Iris pigment epithelial cell (primary cell): ENCODE results near the gene SCAF8.
"Not testable (repeated sequence)": the region's sequence is repeated elsewhere in the genome, so short reads cannot be mapped to it uniquely, and the experiment has no call there.

ENCODE experiments used
- DNase-seq: peaks from one replicate; pipeline ENCODE4 v3.0.0-alpha.2; 2011; ENCODE audit warnings: low read depth

The SCAF8 gene

DNA sequence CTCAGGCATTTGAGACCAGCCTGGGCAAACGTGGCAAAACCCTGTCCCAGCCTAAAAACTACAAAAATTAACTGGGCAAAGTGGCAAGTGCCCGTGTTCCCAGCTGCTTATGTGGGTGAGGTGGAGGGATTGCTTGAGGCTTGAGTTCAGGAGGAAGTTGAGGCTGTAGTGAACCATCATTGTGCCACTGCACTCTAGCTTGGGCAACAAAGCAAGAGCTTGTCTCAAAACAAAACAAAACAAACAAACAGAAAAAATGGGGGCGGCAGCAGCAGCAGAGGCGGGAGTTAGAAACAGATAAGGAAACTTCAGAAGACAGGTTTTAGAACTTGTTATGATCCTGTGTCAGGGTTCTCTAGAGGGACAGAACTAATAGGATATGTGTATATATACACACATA lies 49.0 kb downstream of the SCAF8 start:
- DNase-seq = no peak

DNA sequence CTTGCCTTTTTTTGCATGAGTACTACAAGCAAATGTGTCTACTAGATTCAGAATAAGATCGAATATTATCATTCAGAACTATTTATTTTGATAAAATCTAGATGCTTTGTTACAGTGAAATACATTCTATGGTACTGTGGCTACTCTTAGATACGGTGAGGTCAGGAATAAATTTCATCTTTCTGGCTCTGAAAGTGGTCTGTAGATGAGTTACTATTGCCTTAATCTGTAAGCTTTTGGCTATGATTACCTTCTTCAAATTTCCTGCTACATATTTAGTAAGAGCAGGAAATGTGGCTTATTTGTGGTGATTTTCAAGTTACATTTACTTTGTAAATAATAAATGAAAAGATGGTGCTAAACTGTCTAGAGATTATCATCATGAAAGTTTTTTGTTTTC lies 50.0 kb downstream of the SCAF8 start:
- no peak for DNase-seq

DNA sequence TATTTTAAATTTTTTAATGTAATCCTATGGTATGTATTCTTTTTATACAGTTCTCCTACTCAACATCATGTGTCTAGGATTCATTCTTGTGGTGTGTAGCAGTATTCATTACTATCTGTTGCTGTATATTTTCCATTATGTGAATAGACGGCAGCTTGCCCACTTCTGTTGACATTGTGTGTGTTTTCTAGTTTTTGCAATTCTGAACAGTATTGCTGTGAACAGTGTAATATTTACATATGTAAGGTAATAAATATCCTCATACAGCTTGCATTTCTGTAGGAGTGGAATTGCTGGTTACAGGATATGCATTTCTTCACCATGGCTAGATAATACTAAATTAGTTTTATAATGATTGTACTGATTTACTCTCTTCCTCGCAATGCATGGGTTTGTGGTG lies 51.9 kb downstream of the SCAF8 start:
- DNase-seq = no peak

DNA sequence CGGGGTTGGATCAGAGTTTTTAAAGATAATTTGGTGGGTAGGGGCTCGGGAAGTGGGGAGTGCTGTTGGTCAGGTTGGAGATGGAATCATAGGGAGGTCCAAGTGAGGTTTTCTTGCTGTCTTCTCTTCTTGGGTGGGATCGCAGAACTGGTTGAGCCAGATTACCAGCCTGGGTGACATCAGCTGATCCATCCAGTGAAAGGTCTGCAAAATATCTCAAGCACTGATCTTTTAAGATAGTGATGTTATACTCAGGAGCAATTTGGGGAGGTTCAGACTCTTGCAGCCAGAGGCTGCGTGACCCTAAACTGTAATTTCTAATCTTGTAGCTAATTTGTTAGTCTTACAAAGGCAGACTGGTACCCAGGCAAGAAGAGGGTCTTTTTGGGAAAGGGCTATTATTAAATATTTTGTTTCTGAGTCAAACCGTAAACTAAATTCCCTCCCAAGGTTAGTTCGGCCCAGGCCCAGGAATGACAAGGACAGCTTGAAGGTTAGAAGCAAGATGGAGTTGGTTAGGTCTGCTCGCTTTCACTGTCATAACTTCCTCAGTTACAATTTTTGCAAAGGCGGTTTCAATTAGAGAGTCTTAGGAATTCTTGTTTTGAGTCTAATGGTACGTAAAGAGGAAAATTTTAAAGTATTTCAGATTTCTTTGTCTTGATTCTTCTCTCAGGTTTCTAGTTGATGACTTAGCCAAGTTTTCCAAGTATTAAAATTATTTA lies 53.1 kb downstream of the SCAF8 start:
- DNase-seq = no peak

DNA sequence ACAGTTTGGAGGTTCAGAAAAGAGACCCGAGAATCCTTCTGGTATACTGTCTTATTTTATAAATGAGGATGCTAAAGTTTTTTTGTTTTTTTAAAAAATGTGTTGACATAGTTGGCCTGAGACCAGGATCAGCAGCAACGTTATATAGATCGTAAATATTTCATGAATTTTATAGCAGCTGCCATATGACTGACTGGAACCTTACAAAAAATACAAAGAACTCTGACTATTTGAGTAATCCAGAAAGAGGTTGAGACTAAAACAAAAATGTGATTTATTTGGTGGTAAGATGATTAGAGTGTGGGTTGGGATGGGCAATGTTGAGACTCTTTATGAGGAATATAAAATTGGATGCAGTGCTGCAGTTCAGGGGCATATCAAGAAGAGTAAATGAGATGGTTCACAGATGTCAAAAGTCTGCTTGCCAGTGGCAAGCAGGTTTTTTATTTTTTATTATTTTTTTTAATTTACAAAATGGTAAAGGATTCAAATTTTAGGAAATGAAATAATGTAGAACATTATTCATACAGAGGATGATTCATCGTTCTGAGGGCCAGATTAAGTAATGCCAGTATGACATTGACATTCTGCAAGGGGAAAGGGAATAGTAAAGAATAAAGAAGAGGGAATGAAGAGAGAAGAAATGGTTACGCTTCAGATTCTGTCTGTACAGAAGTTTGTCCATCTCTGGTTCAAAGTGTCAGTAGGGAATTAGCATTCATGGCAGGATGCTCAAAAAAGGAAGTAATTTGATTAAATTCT lies 58.5 kb downstream of the SCAF8 start:
- peak; percentile 54 for DNase-seq

DNA sequence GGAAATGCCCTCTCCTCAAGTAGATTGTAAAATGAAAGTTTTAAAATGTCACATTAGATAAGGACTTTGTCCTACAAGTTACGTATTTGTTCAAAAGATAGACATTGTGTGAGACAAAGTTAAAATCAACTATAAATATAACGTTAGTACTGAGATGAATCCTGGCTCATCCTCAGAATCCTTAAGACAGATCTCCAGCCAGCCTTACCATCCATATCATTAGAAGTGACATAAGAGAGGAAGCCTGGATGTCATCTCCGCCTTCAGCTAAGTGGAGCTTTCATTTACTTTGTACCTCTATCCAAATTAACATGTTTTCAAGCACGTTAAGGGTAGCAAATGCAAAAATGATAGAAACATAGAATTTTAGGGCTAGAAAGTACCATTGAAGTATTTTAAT lies 59.1 kb downstream of the SCAF8 start:
- DNase-seq = no peak

DNA sequence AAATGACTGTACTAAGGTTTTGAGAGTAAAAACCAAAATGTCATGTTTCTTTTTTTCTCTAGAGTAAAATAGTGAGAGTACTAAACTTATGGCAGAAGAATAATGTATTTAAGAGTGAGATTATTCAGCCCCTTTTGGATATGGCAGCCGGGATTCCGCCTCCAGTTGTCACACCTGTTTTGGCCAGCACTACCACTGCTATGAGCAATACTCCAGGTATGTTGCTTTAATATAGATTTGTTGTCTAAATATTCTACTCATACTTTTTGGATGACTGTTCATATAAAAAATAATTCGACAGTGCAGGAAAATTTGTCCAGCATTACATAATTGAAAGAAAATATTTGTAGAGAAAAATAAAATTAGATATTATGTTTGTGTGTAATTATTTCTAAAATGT lies 59.5 kb downstream of the SCAF8 start:
- no peak for DNase-seq

DNA sequence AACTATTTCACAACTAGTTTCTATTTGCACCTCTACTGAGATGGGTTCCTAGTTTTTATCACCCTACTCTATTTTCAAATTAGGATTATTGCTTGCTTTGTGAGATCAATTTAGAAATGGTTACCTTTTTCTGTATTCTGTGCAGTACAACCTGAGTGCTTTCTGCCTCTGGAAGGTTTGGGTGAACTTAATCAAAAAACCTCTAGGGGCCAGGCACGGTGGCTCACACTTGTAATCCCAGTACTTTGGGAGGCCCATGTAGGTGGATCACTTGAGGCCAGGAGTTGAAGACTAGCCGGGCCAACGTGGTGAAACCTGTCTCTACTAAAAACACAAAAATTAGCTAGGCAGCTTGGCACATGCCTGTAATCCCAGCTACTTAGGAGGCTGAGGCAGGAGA lies 63.3 kb downstream of the SCAF8 start:
- DNase-seq = no peak

DNA sequence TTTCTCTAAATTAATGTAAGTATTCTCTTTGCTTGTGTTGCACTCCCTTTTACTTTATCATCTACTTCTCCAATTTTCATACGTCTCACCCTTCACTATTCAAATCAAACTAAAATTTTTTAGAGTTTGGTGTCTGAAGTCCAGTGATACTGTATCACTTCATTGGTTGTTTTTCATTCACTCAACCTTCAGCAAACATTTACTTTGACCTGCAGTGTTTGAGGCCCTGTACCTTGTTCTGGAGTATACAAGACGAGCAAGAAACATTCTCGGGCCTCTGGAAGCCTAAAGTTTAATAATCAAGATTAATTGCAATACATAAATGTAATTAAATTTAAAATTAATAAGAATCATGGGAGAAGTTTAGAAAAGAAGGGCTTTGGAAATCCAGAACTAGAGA lies 64.6 kb downstream of the SCAF8 start:
- no peak for DNase-seq

DNA sequence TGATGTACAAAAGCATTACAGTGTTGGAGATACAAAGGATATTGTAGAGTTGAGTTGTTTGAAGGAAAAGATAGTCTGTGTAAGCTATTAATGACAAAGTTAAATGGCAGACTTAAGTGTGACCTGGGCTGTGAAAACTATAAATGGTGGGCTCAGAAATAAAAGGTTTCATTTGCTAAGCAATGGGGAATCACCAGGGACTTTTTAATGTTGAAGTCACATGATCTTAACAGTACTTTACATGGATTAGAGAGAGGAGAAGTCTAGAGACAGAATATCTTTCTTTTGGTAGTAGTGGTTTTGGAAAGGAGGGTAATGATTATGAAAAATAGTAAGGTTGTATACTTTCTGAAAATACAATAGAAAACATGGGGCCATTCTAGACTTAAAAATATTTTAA lies 67.1 kb downstream of the SCAF8 start:
- no peak for DNase-seq

DNA sequence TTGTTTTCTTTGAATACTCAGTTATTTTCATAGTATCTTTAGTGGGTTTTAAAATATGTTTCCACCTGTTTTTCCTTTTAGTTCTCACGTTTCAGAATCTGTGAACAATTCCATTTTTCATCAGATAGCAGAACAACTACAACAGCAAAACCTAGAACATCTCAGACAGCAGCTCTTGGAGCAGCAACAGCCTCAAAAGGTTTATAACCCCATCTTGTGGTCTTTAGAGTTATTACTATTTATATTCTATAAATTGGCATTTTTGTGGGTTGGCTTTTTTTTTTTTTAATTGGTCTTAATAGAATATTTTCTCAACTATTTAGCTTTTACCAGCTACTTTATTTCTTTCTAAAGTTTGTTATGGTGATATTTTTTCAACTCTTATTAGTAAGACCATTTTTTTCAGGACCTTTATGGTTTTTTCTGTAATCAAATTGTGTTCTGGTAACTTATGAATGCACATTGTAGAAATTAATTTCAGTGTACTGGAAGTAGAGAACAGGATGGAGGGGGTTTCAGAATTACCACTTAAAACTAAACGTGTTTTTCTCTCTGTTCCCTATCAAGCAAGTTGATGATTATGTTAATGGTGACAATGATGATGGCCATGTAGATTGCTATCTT lies 72.2 kb downstream of the SCAF8 start:
- peak; percentile 66 for DNase-seq

DNA sequence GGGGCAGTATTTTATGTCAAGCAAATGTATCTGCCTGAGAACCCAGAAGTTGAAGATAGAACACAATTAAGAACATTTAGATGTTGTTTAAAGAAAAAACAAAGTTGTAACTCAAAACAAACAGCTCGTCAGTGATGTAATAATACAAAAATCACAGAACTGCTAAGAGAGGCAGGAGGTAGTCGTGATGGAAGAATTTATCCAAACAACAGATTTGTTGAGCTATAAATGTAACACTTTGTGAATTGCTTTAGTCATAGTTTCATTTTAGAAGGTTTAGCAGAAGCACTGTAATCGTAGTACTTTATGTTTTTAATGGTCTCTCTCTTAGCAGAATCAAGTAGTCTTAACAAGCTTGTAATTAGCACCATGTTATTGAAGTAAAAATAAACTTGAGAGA lies 73.6 kb downstream of the SCAF8 start:
- peak; percentile 19 for DNase-seq

DNA sequence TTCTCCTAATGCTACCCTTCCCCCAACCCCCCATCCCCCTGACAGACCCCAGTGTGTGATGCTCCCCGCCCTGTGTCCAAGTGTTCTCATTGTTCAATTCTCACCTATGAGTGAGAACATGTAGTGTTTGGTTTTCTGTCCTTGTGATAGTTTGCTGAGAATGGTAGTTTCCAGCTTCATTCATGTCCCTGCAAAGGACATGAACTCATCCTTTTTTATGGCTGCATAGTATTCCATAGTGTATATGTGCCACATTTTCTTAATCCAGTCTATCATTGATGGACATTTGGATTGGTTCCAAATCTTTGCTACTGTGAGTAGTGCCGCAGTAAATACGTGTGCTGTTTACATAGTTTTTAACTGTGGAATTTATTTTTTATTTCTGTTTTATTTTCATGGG lies 78.4 kb downstream of the SCAF8 start:
- DNase-seq = not testable (repeated sequence)

DNA sequence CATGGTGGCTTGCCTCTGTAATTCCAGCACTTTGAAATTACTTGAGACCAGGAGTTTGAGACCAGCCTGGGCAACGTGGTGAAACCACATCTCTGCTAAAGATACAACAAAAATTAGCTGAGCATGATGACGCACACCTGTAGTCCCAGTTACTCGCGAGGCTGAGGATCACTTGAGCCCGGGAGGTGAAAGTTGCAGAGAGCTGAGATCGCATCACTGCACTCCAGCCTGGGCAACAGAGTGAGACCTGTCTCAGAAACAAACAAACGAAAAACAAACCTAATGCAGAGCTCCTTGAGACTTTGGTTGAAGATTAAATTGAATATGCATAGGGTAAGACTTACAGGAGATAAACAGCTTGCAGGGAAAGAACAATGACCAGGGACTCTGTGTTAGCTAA lies 80.8 kb downstream of the SCAF8 start:
- no peak for DNase-seq

DNA sequence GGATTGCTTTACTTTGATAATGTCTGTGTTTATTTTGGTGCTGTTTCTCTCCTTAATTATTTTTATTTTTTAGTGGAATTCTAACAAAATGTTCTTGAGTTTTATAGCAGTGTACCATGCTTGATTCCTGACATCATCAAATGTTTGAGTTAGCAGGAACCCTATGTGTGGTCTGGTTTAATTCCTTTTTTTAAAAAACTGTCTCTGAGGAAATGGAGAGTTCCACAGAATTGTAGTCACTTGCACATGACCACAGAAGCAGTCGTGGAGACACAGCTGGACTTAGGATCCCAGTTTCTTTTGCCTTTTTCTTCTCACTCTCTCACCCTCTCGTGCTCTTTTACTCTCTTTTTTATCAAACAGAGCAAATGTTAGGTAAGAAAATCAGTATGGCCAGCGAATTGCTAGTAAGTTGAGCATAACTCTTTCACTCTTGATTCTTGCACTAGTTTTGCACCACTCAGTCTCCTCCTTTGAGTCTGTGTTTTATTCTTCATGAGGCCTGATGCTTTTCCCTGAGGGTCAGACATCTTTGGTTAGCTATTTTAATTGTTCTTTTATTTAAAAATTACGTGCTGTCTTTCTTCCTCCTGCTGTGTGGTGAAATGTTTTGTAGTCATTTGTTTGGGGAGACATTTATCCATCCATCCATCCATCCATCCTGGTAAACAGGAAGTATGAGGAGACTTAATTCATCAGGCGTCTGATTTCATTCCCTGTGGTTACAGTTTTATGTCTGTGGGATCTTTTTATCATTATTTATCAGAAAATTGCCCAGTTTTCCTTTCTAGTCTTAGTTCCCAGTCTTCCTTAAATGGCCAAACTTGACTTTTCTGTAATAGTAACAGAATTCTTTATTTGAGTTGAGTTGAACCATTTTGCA lies 83.0 kb downstream of the SCAF8 start:
- peak; percentile 62 for DNase-seq

DNA sequence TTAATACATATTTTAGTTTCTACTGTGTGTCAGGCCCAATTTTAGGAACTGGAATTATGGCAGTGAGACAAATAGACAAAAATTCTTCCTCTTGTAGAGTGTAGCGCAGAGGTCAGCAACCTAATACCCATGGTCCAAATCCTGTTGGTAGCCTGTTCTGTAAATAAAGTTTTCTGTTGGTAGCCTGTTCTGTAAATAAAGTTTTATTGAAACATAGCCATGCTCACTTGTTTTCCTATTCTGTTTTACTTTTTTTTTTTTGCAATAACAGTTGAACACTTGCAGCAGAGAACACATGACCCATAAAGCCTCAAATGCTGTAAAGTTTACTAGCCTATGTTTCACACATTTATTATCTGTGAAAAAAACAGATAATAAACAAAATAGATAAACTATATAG lies 87.9 kb downstream of the SCAF8 start:
- DNase-seq = no peak

DNA sequence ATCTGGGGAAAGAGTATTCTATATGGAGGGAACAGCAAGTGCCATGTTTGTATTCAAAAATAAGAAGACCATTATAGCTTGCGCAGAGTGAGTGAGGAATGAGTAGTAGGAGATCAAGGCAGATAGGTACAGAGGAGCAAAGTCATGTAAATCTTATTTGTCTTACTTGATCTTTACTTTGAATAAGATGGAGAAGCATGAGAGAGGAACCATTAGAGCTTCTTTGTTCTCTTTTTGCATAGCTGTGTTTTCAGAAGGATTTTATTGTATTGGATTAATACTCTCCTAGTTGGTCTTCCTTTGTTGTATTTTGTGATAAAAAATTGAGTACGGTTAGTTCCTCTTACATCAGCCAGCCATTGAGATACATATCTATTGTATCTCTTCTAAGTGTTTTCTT lies 88.4 kb downstream of the SCAF8 start:
- no peak for DNase-seq

DNA sequence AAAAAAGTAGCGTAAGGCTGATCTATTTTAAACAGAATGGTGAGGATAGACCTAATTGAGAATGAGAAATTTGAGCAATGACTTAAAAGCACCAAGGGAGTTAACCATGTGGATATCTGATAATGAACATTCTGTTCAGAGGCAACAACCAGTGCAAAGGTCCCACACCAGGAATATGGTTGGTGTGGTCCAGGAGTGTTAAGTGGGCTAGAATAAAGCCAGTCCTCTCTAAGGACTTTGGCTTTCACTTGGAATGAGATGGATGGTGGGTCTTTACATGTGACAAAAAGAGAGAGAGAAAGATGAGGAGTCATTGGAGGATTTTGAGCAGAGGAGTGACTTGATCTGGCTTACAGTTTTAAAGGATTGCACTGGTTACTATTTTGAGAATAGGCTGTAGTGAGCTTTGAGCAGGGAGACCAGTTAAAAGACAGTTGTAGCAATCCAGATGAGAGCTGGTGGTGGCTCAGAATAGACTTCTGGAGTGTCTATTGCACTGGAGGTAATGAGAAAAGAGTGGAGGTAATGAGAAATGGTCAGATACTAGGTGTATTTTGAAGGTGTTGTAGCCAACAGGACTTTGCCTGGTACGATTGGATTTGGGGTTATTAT lies 89.8 kb downstream of the SCAF8 start:
- no peak for DNase-seq

DNA sequence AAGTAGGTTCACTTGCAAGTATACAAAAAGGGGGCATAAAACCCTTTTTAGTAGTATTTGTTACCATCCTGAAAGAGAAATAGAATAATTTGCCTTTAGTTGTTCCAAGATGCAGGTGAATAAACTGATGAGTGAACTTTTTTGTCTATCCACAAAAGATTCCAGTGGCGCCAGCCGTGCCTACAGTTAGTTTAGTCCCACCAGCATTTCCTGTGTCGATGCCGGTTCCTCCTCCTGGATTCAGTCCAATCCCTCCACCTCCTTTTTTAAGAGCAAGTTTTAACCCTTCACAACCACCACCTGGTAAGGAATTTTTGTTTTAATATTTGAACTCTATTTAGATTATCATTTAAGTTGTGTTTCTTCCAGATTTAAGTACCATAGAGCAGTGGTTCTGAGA lies 90.9 kb downstream of the SCAF8 start:
- no peak for DNase-seq

DNA sequence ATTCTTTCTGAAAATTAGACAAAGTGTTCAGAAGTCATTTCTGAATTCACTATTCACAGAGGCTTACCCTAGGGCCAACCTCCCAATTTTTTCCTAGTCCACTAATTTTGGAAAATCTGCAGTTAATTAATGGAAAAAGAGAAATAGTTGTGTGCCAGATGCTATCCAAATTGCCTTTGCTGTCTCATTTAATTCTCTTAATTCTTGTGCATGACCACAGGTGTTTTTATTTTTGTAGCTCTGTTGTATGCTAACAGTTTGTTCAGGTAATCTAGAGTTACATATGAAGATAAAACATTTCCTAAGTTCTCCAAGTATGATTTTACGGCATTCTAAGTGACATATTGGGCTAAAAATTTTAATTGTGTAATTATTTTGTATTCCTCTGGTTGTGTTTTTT lies 96.8 kb downstream of the SCAF8 start:
- no peak for DNase-seq

DNA sequence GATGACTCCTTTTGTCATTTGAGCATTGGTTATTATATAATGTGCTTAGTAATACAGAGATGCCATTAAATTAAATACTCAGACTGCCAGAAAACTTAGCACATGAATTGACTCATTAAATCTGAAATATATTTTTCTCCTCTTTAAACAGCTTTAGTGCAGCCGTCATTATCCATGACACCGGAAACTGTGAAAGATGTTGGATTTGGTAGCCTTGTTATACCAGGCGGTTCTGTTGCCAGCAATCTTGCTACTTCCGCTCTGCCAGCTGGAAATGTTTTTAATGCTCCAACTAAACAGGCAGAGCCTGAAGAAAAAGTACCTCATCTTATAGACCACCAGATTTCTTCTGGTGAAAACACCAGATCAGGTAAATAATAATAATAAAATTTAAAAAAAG lies 97.6 kb downstream of the SCAF8 start:
- DNase-seq = no peak

DNA sequence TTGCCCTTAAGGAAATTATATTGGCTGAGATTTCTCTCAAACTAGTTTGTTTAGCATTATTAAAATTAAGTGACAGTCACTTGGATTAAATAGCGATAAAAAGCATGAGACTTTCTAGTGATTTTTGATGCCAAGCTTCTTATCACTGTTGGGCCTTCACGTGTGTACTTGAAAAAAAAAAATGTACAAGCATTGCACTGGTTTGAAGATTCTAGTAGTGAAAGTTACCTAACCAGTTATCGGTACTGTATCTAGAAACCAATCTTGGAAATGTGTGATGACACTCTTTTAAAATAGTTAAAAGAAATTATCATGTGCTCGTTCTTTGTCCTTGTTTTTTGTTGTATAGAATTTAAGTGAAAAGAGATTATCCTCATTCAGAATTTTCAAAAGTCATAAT lies 102.1 kb downstream of the SCAF8 start:
- no peak for DNase-seq
